KMS-11 (cell line): ENCODE results near the gene KCNC4.

ENCODE experiments used
- H2AFZ ChIP-seq: fragments of 200-600 bp; sonication (generic); 2 replicates; pipeline ENCODE4 v1.6.1; 2016; ENCODE audit warnings: antibody characterized with exemption, mixed run types, low read depth
- H3K27ac ChIP-seq: fragments of 200-600 bp; sonication (generic); 2 replicates; pipeline ENCODE4 v1.6.1; 2016; ENCODE audit warnings: mild to moderate bottlenecking, mixed run types
- H3K27me3 ChIP-seq: fragments of 200-600 bp; sonication (generic); 2 replicates; pipeline ENCODE4 v1.6.1; 2017; ENCODE audit warnings: mild to moderate bottlenecking, low read depth, mixed run types, moderate library complexity; ENCODE audit not compliant: insufficient read depth
- H3K36me3 ChIP-seq: fragments of 200-600 bp; sonication (generic); 2 replicates; pipeline ENCODE4 v1.6.1; 2017; ENCODE audit warnings: mild to moderate bottlenecking, mixed run types; ENCODE audit not compliant: insufficient read depth
- H3K4me1 ChIP-seq: fragments of 200-600 bp; sonication (generic); 2 replicates; pipeline ENCODE4 v1.6.1; 2016; ENCODE audit warnings: mild to moderate bottlenecking, low read depth, mixed run types; ENCODE audit not compliant: poor library complexity, severe bottlenecking
- H3K4me2 ChIP-seq: fragments of 200-600 bp; sonication (generic); 2 replicates; pipeline ENCODE4 v1.7.0; 2016; ENCODE audit warnings: mild to moderate bottlenecking, mixed run types
- H3K4me3 ChIP-seq: fragments of 200-600 bp; sonication (generic); IDR thresholded peaks from 2 replicates; pipeline ENCODE4 v1.6.1; 2017; ENCODE audit warnings: low read depth, low read length, mixed read lengths; ENCODE audit not compliant: insufficient read depth
- H3K79me2 ChIP-seq: fragments of 200-600 bp; sonication (generic); 2 replicates; pipeline ENCODE4 v1.6.1; 2016; ENCODE audit warnings: low read depth, mixed run types; ENCODE audit not compliant: insufficient read depth
- H3K9ac ChIP-seq: fragments of 200-600 bp; sonication (generic); 2 replicates; pipeline ENCODE4 v1.6.1; 2016; ENCODE audit warnings: mild to moderate bottlenecking, mixed run types
- H4K20me1 ChIP-seq: fragments of 200-600 bp; sonication (generic); 2 replicates; pipeline ENCODE4 v1.6.1; 2016; ENCODE audit warnings: mild to moderate bottlenecking, mixed run types; ENCODE audit not compliant: insufficient read depth
- TF ChIP-seq, protein P1 (sequence below): fragments of 200-600 bp; sonication (generic); conservative IDR thresholded peaks from 2 replicates; pipeline ENCODE4 v1.6.1; 2017; ENCODE audit warnings: low read depth, mild to moderate bottlenecking, antibody characterized with exemption, low read length, moderate library complexity, mixed read lengths

The KCNC4 gene

DNA sequence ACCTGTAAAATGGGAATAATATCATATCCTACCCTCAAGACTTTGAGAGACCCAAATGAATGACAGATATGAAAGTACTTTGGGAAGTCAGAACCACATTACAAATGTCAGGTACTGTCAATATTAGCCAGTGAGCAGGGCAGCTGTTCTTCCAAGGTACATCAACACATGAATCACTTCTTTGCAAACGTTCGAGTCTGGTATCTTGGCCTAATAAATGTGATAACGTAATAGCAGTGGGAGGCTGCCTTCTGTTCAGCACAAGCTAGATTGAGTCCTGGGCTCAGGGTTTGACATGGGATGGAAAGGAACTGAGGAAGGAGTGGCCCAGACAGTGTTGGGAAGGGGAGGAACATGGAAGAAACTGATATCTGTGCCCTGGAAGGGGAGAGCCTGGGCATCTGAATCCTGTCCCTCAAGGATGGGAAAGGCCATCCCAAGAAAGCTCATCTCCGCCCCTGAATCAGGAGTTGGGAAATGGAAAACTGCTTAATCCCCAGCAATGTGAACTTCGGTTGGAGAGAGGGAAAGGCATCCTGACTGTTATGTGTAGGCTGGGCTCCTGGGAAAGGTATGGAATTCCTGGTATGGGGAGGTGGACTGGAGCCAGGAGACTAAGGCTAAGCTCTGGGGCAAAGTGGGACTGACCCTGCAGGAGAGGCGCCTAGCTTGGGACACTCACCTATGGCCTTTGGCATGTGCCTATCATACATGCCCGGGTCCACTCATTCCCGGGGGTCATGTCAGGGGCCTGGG, 14.3 kb downstream of the KCNC4 start:
- TF ChIP-seq, protein P1, sequence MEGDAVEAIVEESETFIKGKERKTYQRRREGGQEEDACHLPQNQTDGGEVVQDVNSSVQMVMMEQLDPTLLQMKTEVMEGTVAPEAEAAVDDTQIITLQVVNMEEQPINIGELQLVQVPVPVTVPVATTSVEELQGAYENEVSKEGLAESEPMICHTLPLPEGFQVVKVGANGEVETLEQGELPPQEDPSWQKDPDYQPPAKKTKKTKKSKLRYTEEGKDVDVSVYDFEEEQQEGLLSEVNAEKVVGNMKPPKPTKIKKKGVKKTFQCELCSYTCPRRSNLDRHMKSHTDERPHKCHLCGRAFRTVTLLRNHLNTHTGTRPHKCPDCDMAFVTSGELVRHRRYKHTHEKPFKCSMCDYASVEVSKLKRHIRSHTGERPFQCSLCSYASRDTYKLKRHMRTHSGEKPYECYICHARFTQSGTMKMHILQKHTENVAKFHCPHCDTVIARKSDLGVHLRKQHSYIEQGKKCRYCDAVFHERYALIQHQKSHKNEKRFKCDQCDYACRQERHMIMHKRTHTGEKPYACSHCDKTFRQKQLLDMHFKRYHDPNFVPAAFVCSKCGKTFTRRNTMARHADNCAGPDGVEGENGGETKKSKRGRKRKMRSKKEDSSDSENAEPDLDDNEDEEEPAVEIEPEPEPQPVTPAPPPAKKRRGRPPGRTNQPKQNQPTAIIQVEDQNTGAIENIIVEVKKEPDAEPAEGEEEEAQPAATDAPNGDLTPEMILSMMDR, result no peak
- no peaks in the 10 kb centered on the region for H3K4me1 ChIP-seq
- H3K4me3 ChIP-seq, result no peak overlapping the region
- H3K36me3 ChIP-seq, result no peaks in the 10 kb centered on the region
- H4K20me1 ChIP-seq, result no peaks in the 10 kb centered on the region
- no peaks in the 10 kb centered on the region for H3K79me2 ChIP-seq
- H3K9ac ChIP-seq, result no peak overlapping the region
- no peak overlapping the region for H3K4me2 ChIP-seq
- H3K27ac ChIP-seq, result no peak overlapping the region
- no peak overlapping the region for H2AFZ ChIP-seq
- H3K27me3 ChIP-seq, result no peaks in the 10 kb centered on the region

DNA sequence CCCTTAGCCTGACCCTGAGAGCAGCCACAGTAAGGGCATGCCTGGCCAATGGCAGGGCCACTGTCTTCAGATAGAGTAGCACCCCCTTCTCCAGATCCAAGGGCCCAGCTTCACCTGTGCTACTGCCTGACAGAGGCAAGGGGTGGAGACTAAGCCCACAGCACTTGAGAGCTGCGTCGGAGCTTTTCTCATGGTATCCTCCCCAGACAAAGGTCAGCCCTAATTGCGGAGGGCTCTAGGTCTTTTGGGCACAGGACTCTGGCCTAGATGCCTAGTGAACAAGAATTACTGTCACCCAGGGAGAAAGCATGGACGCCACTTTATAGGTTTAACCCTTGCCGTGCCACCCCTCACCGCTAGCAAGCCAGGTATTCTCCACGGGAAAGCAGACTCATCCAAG, 15.1 kb downstream of the KCNC4 start:
- Histone ChIP-seq H3K4me2 (no peak overlapping the region), H3K4me1 (no peaks in the 10 kb centered on the region), H3K4me3 (no peak overlapping the region), H3K27ac (no peak overlapping the region), H4K20me1 (no peaks in the 10 kb centered on the region), H3K27me3 (no peaks in the 10 kb centered on the region), H3K36me3 (no peaks in the 10 kb centered on the region), H3K9ac (no peak overlapping the region), H2AFZ (no peak overlapping the region), H3K79me2 (no peaks in the 10 kb centered on the region)
- TF ChIP-seq, protein P1, result no peak

DNA sequence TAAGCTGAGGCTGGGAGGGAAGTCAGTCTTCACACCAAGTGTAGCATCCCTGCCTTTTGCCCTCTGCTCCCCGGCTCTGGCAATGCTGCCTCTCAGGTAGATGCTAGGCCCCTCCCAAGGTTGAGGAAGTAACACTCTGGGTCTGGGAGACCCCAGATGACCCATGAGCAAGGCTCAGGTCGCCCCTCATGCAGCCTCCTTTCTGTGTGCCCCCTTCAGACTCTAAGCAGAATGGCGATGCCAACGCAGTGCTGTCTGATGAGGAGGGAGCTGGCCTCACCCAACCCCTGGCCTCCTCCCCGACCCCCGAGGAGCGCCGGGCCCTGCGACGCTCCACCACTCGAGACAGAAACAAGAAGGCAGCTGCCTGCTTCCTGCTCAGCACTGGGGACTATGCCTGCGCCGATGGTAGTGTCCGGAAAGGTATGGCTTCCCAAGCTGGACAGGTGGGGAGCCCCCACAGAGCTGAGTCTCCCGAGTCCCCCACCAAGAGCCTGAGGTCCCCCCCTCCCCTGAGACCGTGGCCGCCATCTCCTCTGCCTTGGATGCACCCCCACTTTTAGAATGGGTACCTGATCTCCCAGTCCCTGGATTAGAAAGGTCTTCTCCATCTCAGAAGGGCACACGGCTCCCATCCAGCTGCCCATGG, 15.8 kb downstream of the KCNC4 start:
- H3K4me3 ChIP-seq, result no peak overlapping the region
- H3K79me2 ChIP-seq, result no peaks in the 10 kb centered on the region
- H3K27ac ChIP-seq, result no peak overlapping the region
- no peaks in the 10 kb centered on the region for H3K36me3 ChIP-seq
- TF ChIP-seq, protein P1, result no peak
- H2AFZ ChIP-seq, result no peak overlapping the region
- no peak overlapping the region for H3K4me2 ChIP-seq
- no peaks in the 10 kb centered on the region for H3K27me3 ChIP-seq
- no peaks in the 10 kb centered on the region for H4K20me1 ChIP-seq
- H3K9ac ChIP-seq, result no peak overlapping the region
- no peaks in the 10 kb centered on the region for H3K4me1 ChIP-seq

DNA sequence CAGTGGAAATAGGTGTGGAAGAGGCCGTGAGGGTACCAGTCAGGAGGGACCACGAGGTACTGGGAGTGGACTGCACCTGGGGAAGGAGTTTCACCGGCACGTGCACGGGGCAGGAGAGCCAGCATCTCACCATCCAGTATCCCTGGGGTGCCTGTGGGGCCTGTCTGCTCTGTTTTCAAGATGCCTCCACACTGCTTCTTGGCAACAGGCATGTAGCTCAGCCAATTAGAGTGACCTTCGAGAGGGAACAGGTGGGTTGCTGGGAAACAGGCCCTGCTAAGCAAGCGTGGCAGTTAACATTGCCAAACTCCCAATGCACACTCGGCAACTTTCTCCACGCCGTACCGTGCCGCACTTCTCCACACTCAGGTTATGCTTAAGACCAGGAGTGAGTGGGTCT, 17.7 kb downstream of the KCNC4 start:
- Histone ChIP-seq H3K4me1 (no peaks in the 10 kb centered on the region), H3K27ac (no peak overlapping the region), H4K20me1 (no peaks in the 10 kb centered on the region), H3K36me3 (no peaks in the 10 kb centered on the region), H3K4me2 (no peak overlapping the region), H2AFZ (no peak overlapping the region), H3K9ac (no peak overlapping the region), H3K79me2 (no peaks in the 10 kb centered on the region), H3K4me3 (no peak overlapping the region), H3K27me3 (no peaks in the 10 kb centered on the region)
- TF ChIP-seq, protein P1, result no peak
